Measurements from ENCODE around the gene TMEM50B. TPM values are rescaled to one million over a fixed set of nuclear protein-coding genes. Genes with fewer than 3 reads are reported as not detected.

The TMEM50B gene
- total RNA-seq, 2 experiments from 2014 or later = 38.4 to 40.3 TPM

GRCh38 chr21:33418691-33419090 is 61.1 kb downstream of the TMEM50B start:
- intact Hi-C loops (cut with DNase I, micrococcal nuclease) = no loop called here
- no peaks in the 10 kb centered on the region for H3K9me3 Mint-ChIP-seq
- CTCF ChIA-PET = no interaction called here
- Histone ChIP-seq H3K27me3 (ENCODE audit: control insufficient read depth in 1 of 2, insufficient read depth in 2 of 2, low read length in 2 of 2) (no peaks in the 10 kb centered on the region), H3K27ac (ENCODE audit: low read depth in 1 of 2, low read length in 2 of 2) (no peak overlapping the region), H3K4me1 (ENCODE audit: insufficient read depth, low read length) (peaks cover 10% of the 10 kb centered on the region), H3K36me3 (ENCODE audit: insufficient read depth, low read length) (peaks cover 53% of the 10 kb centered on the region), H3K9me3 (ENCODE audit: control insufficient read depth in 1 of 2, insufficient read depth in 1 of 2, low read length in 2 of 2) (no peaks in the 10 kb centered on the region), H3K4me3 (ENCODE audit: low read length) (no peak overlapping the region)
- no peak overlapping the region for H3K4me3 Mint-ChIP-seq
- H3K4me1 Mint-ChIP-seq (ENCODE audit: low read depth) = peaks cover 10% of the 10 kb centered on the region
- peaks cover 66% of the 10 kb centered on the region for H3K36me3 Mint-ChIP-seq (ENCODE audit: low read depth)
- ATAC-seq (ENCODE audit: poor library complexity) = no peak
- DNase-seq = no peak
- no peak overlapping the region for H3K27ac Mint-ChIP-seq
- POLR2A ChIA-PET = no interaction called here
- TF ChIP-seq CTCF (IDR thresholded peaks at IDR 0.05) = no peak
- H3K27me3 Mint-ChIP-seq = no peaks in the 10 kb centered on the region

DNA sequence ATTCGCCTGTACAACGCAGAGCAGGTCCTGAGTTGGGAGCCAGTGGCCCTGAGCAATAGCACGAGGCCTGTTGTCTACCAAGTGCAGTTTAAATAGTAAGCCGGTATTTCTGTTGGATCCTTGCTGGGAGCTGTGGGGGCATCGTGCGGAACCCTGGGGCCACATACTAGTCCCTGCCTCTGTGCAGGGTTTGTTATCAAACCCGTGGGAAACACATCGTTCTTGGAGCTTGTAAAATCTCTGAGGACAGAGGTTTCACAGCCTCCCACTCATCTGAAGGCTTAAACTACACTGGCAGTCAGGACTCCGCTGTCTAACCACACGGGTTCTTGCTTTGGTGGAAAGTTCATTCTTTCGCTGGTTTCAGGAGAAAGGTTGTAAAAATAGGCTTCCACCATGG is 64.8 kb downstream of the TMEM50B start:
- Histone ChIP-seq H3K4me3 (ENCODE audit: low read length) (no peak overlapping the region), H3K27me3 (ENCODE audit: control insufficient read depth in 1 of 2, insufficient read depth in 2 of 2, low read length in 2 of 2) (no peaks in the 10 kb centered on the region), H3K4me1 (ENCODE audit: insufficient read depth, low read length) (peaks cover 30% of the 10 kb centered on the region), H3K27ac (ENCODE audit: low read depth in 1 of 2, low read length in 2 of 2) (no peak overlapping the region), H3K36me3 (ENCODE audit: insufficient read depth, low read length) (peaks cover 48% of the 10 kb centered on the region), H3K9me3 (ENCODE audit: control insufficient read depth in 1 of 2, insufficient read depth in 1 of 2, low read length in 2 of 2) (no peaks in the 10 kb centered on the region)
- H3K4me1 Mint-ChIP-seq (ENCODE audit: low read depth) = peaks cover 33% of the 10 kb centered on the region
- H3K27me3 Mint-ChIP-seq = no peaks in the 10 kb centered on the region
- no peak overlapping the region for H3K4me3 Mint-ChIP-seq
- H3K27ac Mint-ChIP-seq = peak overlapping the region; percentile 9
- H3K9me3 Mint-ChIP-seq = no peaks in the 10 kb centered on the region
- no peak for ATAC-seq (ENCODE audit: poor library complexity)
- peaks cover 64% of the 10 kb centered on the region for H3K36me3 Mint-ChIP-seq (ENCODE audit: low read depth)
- no peak for DNase-seq
- POLR2A ChIA-PET = interaction anchor here (1.2 to 1.5 kb wide), 2 partner anchors 53 to 65 kb away, joined by 3 to 5 read pairs; no protein-coding TSS in a partner anchor
- CTCF ChIA-PET = interaction anchor here (2.2 kb wide), 1 partner anchor 53 kb away, joined by 7 read pairs; no protein-coding TSS in a partner anchor
- TF ChIP-seq CTCF (IDR thresholded peaks at IDR 0.05) = no peak
- intact Hi-C loops (cut with DNase I, micrococcal nuclease) = no loop called here

- Mint-ChIP-seq H3K9me3 (no peaks in the 10 kb centered on the region), H3K4me1 (ENCODE audit: low read depth) (peaks cover 39% of the 10 kb centered on the region), H3K36me3 (ENCODE audit: low read depth) (peaks cover 62% of the 10 kb centered on the region), H3K27ac (peak overlapping the region; percentile 78), H3K4me3 (no peak overlapping the region), H3K27me3 (no peaks in the 10 kb centered on the region)
- intact Hi-C loops (cut with DNase I, micrococcal nuclease) = no loop called here
- DNase-seq = no peak
- Histone ChIP-seq H3K27ac (ENCODE audit: low read depth in 1 of 2, low read length in 2 of 2) (no peak overlapping the region), H3K36me3 (ENCODE audit: insufficient read depth, low read length) (peaks cover 42% of the 10 kb centered on the region), H3K4me1 (ENCODE audit: insufficient read depth, low read length) (peaks cover 30% of the 10 kb centered on the region), H3K4me3 (ENCODE audit: low read length) (no peak overlapping the region), H3K9me3 (ENCODE audit: control insufficient read depth in 1 of 2, insufficient read depth in 1 of 2, low read length in 2 of 2) (no peaks in the 10 kb centered on the region), H3K27me3 (ENCODE audit: control insufficient read depth in 1 of 2, insufficient read depth in 2 of 2, low read length in 2 of 2) (no peaks in the 10 kb centered on the region)
- POLR2A ChIA-PET = interaction anchor here (1.5 kb wide), 1 partner anchor 66 kb away, joined by 3 read pairs; no protein-coding TSS in a partner anchor
- TF ChIP-seq CTCF (IDR thresholded peaks at IDR 0.05) = no peak
- CTCF ChIA-PET = interaction anchor here (0.7 to 2.2 kb wide), 2 partner anchors 53 to 109 kb away, joined by 5 to 7 read pairs; no protein-coding TSS in a partner anchor
- ATAC-seq (ENCODE audit: poor library complexity) = no peak
These were observed 65.7 kb downstream of the TMEM50B start for GRCh38 chr21:33414068-33414467.

Data from CD4-positive, alpha-beta T cell (primary cell).